Transverse colon (tissue), 4 donors: ENCODE results near the gene ARPP21. TPM values are rescaled to one million over a fixed set of nuclear protein-coding genes. Genes with fewer than 3 reads are reported as not detected.
"Not testable (repeated sequence)": the region's sequence is repeated elsewhere in the genome, so short reads cannot be mapped to it uniquely, and the experiment has no call there.

ENCODE experiments used
- DNase-seq: peaks from one replicate; pipeline ENCODE4 v3.0.0-alpha.2; 2019
- H3K27ac ChIP-seq, 4 donors: fragments of 200-600 bp; sonication (generic); 2 replicates each; pipeline ENCODE4 v1.5.1; 2016 to 2018; ENCODE audit warnings: inconsistent platforms in 4 of 4
- H3K27me3 ChIP-seq: fragments of 200-600 bp; sonication (generic); 2 replicates; pipeline ENCODE4 v1.5.1; 2017; ENCODE audit warnings: inconsistent platforms
- H3K36me3 ChIP-seq, 4 donors: fragments of 200-600 bp; sonication (generic); 2 replicates each; pipeline ENCODE4 v1.5.1; 2017 to 2019; ENCODE audit warnings: inconsistent platforms in 4 of 4
- H3K4me1 ChIP-seq, 4 donors: fragments of 200-600 bp; sonication (generic); 2 replicates each; pipeline ENCODE4 v1.5.1; 2017 to 2020; ENCODE audit warnings: inconsistent platforms in 4 of 4
- H3K4me3 ChIP-seq, 4 donors: fragments of 200-600 bp; sonication (generic); 1 replicate in 1 of 4; 2 replicates in 3 of 4; pipeline versions ENCODE4 v1.5.1 to v1.6.1; 2017 to 2019; ENCODE audit warnings: inconsistent platforms in 4 of 4
- H3K9me3 ChIP-seq, 2 donors: fragments of 200-600 bp; sonication (generic); 2 replicates each; pipeline ENCODE4 v1.5.1; 2017 to 2019; ENCODE audit warnings: inconsistent platforms in 2 of 2
- EP300 ChIP-seq: sonication (generic); formaldehyde crosslinking; IDR thresholded peaks from one replicate; pipeline ENCODE4 v1.6.1; 2017; ENCODE audit warnings: antibody characterized with exemption, low read depth
- POLR2A ChIP-seq: fragments of 450-650 bp; IDR thresholded peaks from one replicate; pipeline ENCODE4 v1.6.1; 2016; ENCODE audit warnings: antibody characterized with exemption, mild to moderate bottlenecking, moderate library complexity
- POLR2AphosphoS5 ChIP-seq, 3 donors: sonication (generic); formaldehyde crosslinking; IDR thresholded peaks; one replicate each; pipeline ENCODE4 v1.6.1; 2016; ENCODE audit warnings: antibody characterized with exemption in 3 of 3
- WGBS, 2 donors: methylation state at CpG; one replicate each; pipeline ENCODE4 v1.1.5; 2018; ENCODE audit warnings: low coverage in 1 of 2; 5-methylcytosine and 5-hydroxymethylcytosine counted together
- in situ Hi-C, 4 donors: fragments of 200-750 bp; cut with MboI; loops; one replicate each; pipeline versions ENCODE4 v1.15.0 to v1.15.1; 2017; ENCODE audit warnings: low sequenced_read_pairs in 3 of 4, low pct_ligation_motif_present in 1 of 4, low pct_unique_long_range_greater_than_20kb in 1 of 4
- intact Hi-C: fragments of 100-400 bp; cut with DNase I; formaldehyde crosslinking; loops from one replicate; pipeline ENCODE4 v1.15.1; 2023; ENCODE audit warnings: low total_unique reads
- total RNA-seq, 4 donors: library from RNA; depleted of rRNA; stranded (reverse); fragments of >200 nt; gene quantifications; one replicate each; pipeline ENCODE4 v1.1.0, GENCODE V29; 2016
- TF ChIP-seq, protein P1 (sequence below), 5 experiments: fragments of 200-600 bp in 3 of 5; fragments of 450-650 bp in 2 of 5; sonication (generic) in 3 of 5; IDR thresholded peaks; 1 replicate in 2 of 5; 2 replicates in 3 of 5; pipeline ENCODE4 v1.5.1; 2016 to 2017; ENCODE audit warnings: antibody characterized with exemption in 5 of 5, inconsistent platforms in 3 of 5, mild to moderate bottlenecking in 2 of 5, moderate library complexity in 1 of 5

Gene ARPP21
- total RNA-seq, 4 donors from 2014 or later, result 0.32 TPM; not detected in 3

DNA sequence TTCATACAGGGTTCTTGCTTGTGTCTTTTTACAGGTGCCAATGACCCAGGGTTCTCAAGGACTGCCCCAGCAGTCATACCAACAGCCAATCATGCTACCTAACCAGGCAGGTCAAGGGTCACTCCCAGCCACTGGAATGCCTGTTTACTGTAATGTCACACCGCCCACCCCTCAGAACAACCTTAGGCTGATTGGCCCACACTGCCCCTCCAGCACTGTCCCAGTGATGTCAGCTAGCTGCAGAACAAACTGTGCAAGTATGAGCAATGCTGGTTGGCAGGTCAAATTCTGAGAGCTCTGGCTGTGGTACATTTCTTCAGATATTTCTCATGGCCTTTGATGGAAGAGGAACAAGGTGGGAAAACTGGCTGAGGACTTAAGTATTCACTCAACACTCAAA is 154.3 kb downstream of the ARPP21 start:
- Histone ChIP-seq H3K4me1 (no peaks in the 10 kb centered on the region), H3K27ac (no peak overlapping the region), H3K4me3 (no peak overlapping the region), H3K27me3 (no peaks in the 10 kb centered on the region), H3K36me3 (no peaks in the 10 kb centered on the region), H3K9me3 (no peaks in the 10 kb centered on the region)
- TF ChIP-seq, protein P1, sequence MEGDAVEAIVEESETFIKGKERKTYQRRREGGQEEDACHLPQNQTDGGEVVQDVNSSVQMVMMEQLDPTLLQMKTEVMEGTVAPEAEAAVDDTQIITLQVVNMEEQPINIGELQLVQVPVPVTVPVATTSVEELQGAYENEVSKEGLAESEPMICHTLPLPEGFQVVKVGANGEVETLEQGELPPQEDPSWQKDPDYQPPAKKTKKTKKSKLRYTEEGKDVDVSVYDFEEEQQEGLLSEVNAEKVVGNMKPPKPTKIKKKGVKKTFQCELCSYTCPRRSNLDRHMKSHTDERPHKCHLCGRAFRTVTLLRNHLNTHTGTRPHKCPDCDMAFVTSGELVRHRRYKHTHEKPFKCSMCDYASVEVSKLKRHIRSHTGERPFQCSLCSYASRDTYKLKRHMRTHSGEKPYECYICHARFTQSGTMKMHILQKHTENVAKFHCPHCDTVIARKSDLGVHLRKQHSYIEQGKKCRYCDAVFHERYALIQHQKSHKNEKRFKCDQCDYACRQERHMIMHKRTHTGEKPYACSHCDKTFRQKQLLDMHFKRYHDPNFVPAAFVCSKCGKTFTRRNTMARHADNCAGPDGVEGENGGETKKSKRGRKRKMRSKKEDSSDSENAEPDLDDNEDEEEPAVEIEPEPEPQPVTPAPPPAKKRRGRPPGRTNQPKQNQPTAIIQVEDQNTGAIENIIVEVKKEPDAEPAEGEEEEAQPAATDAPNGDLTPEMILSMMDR (IDR thresholded peaks at IDR 0.05), result no peak
- TF ChIP-seq POLR2A, result no peak
- no peak for TF ChIP-seq POLR2AphosphoS5 (IDR thresholded peaks at IDR 0.05)
- TF ChIP-seq EP300, result no peak
- no peak for DNase-seq
- intact Hi-C loops, result no loop called here
- WGBS, 2 donors, result 88 to 100% methylated on average over 1 of the region's 1 CpG
- in situ Hi-C loops, result no loop called here

DNA sequence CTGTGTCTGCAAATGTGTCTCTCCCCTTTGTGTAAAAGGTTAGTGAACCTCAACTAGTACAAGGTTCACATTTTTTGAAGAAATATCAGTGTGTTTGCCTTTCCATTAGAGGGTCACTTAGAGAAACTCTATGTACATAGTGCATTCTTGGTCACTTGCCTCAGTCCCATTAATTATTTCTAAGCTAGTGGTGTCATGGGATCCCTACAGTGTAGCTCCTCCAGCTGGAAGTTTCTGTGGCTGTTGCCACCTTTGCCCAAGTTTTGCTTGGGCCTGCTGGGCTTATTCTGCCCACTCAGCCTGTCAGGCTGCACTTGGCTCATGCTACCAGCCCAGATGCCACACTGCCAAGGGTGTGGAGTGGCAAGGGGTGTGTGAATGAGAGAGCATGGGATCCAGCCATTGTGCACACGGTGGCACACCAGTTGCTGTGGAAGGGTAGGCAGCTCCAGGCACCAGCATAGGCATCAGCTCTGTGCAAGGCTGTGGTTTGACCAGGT is 161.7 kb downstream of the ARPP21 start:
- TF ChIP-seq, protein P1 (IDR thresholded peaks at IDR 0.05), result no peak
- TF ChIP-seq EP300, result no peak
- no peak for TF ChIP-seq POLR2AphosphoS5 (IDR thresholded peaks at IDR 0.05)
- TF ChIP-seq POLR2A, result no peak
- H3K27me3 ChIP-seq, result no peaks in the 10 kb centered on the region
- no peak overlapping the region for H3K4me3 ChIP-seq
- no peak for DNase-seq
- H3K9me3 ChIP-seq, result no peaks in the 10 kb centered on the region
- WGBS, 2 donors, result 83% methylated on average over 1 of the region's 1 CpG; no CpG with 5 or more reads in 1 of the 2 donors
- in situ Hi-C loops (no loop called here), intact Hi-C loops (no loop called here)
- H3K36me3 ChIP-seq, result no peaks in the 10 kb centered on the region
- H3K4me1 ChIP-seq, result no peaks in the 10 kb centered on the region
- H3K27ac ChIP-seq, result no peak overlapping the region

DNA sequence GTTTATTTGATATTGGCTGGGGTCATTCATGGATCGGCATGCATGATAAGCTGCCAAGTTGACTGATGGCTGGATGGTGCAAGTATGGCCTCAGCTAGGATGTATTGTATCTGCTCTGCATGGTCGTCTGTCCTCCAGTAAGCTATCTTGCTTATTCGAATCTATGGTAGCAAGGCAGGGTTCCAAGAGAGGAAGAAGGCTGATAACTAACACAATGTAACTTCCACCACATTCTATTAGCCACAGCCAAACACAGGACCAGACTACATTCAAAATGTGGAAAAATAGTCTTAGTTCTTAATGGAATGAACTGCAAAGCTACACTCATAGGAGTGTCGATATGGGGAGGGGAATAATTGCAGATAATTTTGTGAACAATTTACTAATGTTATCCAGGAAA is 175.2 kb downstream of the ARPP21 start:
- TF ChIP-seq, protein P1 (IDR thresholded peaks at IDR 0.05), result no peak
- TF ChIP-seq POLR2A, result no peak
- no peak for DNase-seq
- Histone ChIP-seq H3K9me3 (no peaks in the 10 kb centered on the region), H3K27me3 (no peaks in the 10 kb centered on the region), H3K4me1 (no peaks in the 10 kb centered on the region), H3K4me3 (no peak overlapping the region), H3K27ac (no peak overlapping the region), H3K36me3 (no peaks in the 10 kb centered on the region)
- WGBS, 2 donors, result 73 to 88% methylated on average over 3 to 4 of the region's 4 CpGs
- intact Hi-C loops, result no loop called here
- in situ Hi-C loops, result no loop called here

DNA sequence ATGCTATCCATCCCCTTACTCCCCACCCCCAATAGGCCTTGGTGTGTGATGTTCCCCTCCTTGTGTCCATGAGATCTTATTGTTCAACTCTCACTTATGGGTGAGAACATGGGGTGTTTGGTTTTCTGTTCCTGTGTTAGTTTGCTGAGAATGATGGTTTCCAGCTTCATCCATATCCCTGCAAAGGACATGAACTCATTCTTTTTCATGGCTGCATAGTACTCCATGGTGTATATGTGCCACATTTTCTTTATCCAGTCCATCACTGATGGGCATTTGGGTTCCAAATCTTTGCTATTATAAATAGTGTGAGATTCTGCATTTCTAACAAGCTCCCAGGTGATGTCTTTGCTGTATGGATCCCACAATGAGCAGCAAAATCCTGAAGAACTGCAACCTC is 176.5 kb downstream of the ARPP21 start:
- DNase-seq, H3K9me3 ChIP-seq, H3K27ac ChIP-seq, H3K27me3 ChIP-seq, H3K4me3 ChIP-seq, intact Hi-C loops, in situ Hi-C loops, H3K36me3 ChIP-seq, H3K4me1 ChIP-seq: not testable (repeated sequence)

DNA sequence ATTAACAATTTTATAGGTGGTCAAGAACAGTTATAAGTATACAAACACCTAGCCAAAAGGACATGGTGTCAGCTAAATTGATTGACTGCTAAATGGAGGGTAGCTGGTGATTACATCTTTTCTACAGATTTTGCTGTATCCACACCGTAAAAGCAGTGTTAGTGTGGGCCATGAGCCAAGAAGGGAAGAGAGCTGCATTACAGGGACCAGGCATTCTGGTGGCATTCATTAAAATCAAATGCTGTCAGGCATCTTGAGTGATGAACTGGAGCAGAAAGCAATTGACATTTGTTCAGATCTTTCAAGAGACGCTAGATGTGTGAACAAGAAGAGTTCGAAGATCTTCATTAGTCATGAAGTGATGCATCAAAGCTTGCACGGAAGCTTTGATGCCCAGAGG is 177.9 kb downstream of the ARPP21 start:
- WGBS, 2 donors, result 85 to 88% methylated on average over 3 to 4 of the region's 4 CpGs
- Histone ChIP-seq H3K9me3 (no peaks in the 10 kb centered on the region), H3K36me3 (no peaks in the 10 kb centered on the region), H3K4me3 (no peak overlapping the region), H3K27me3 (no peaks in the 10 kb centered on the region), H3K27ac (no peak overlapping the region), H3K4me1 (no peaks in the 10 kb centered on the region)
- intact Hi-C loops (no loop called here), in situ Hi-C loops (no loop called here)
- TF ChIP-seq, protein P1 (IDR thresholded peaks at IDR 0.05), result no peak
- TF ChIP-seq EP300 (no peak), POLR2A (no peak), POLR2AphosphoS5 (IDR thresholded peaks at IDR 0.05) (no peak)
- DNase-seq, result no peak
